ENCODE data around the gene NUCKS1.

Gene NUCKS1

GRCh38 chr1:205666372-205667166 is 83.4 kb downstream of the NUCKS1 start:
- no peak for DNase-seq

DNA sequence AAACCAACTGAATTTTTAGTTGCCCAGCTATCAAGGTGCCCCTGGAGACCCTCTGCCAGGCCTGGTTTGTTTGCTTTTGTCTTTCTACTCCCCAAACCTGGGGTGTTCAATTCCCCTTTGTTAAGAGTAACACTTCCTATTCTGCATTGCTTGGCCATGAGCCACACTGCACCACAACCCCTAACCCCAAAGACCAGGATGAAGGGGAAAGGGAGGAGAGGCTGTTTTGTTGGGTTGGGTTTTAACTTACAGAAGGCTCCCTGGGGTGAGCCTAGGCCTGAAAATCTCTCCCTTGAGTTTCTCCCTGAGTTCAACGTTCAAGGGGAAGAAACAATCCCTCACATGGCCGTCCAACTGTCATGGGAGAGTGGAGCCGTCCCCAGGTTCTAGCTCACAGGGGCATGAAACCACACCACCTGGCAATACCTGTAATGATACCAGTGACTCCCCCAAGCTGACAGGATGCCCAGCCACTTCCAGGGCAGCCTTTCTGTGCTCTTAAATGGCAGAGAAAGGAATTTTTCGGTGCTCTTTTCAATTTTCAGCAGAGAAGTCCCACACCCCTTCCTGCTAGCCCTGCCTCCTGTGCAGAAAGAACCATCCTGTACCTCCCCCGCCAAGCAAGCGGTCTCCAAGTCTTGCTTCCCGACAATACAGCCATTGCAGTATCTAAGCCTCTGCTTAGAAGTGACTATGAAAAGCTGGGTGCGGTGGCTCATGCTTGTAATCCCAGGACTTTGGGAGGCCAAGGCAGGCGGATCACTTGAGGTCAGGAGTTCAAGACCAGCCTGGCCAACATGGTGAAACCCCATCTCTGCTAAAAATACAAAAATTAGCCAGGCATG is 84.6 kb downstream of the NUCKS1 start:
- DNase-seq = peak in 1 of 2 experiments; percentile 2

DNA sequence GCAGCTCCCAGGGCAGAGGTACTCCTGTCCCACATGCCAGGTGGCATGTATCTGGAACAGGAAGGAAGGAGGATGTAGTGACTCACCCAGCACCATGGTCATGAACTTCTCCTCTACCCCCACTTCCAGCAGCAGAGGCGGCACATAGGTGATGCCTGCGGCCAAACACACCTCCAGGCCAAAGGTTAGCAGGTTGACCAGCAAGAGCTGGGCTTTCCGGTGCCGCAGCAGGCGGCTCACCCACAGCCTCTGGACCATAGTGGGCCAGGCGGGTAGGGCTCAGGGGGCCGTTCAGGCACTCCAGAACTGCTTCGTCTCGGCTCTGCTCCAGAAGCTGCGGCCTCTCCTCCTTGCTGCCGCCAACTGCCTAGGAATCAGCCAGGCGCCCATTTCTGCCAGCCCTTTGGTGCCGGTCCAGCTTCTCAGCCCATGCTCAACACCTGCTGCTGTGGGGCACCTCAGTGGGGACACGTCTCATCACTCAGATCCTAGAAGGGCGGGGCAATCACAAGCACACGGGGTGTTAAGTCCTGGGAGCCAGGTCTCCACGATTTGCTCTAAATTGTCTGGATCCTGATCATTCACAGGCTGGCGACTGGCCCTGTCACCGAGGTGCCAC is 85.5 kb downstream of the NUCKS1 start:
- DNase-seq = no peak

GRCh38 chr1:205663286-205663936 is 86.6 kb downstream of the NUCKS1 start:
- DNase-seq = no peak

Measured in AML-193 (cell line).